ENCODE data around the gene OR5H6. TPM values are rescaled to one million over a fixed set of nuclear protein-coding genes. Genes with fewer than 3 reads are reported as not detected.
"Not testable (repeated sequence)": the region's sequence is repeated elsewhere in the genome, so short reads cannot be mapped to it uniquely, and the experiment has no call there.

OR5H6 gene
- not detected in 2 replicates for total RNA-seq (2014; rRNA removed; shearing (Covaris generic); ENCODE audit: low replicate concordance)

- in situ Hi-C loops (cut with HindIII; ENCODE audit: low pct_unique_long_range_greater_than_20kb, low sequenced_read_pairs) = no loop called here
- no peak for DNase-seq (ENCODE audit: low read depth)
Measured at GRCh38 chr3:98263944-98264343, at the start of gene OR5H6. Gene OR5H6 (plus strand): TSS chr3:98264244. CDS start chr3:98264333, 89 bp downstream.

GRCh38 chr3:98215051-98215450 is 49.0 kb upstream of the OR5H6 start:
- no peak for DNase-seq (ENCODE audit: low read depth)
- in situ Hi-C loops (cut with HindIII; ENCODE audit: low pct_unique_long_range_greater_than_20kb, low sequenced_read_pairs) = no loop called here

GRCh38 chr3:98223907-98224672 is 40.0 kb upstream of the OR5H6 start:
- DNase-seq (ENCODE audit: low read depth) = no peak
- in situ Hi-C loops (cut with HindIII; ENCODE audit: low pct_unique_long_range_greater_than_20kb, low sequenced_read_pairs) = no loop called here

DNA sequence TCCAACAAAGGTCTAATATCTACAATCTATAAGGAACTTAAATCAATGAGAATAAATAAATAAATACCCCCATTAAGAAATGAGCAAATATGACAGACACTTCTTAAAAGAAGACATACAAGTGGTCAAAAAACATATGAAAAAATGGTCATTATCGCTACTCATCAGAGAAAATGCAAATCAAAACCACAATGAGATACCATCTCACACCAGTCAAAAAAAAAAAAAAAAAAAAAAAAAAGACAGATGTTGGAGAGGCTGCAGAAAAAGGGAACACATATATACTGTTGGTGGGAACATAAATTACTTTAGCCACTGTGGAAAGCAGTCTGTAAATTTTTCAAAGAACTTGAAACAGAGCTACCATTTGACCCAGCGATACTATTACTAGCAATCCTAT is 31.6 kb upstream of the OR5H6 start:
- in situ Hi-C loops (cut with HindIII; ENCODE audit: low pct_unique_long_range_greater_than_20kb, low sequenced_read_pairs) = no loop called here
- no peak for DNase-seq (ENCODE audit: low read depth)

GRCh38 chr3:98233468-98233867 is 30.6 kb upstream of the OR5H6 start:
- in situ Hi-C loops (cut with HindIII; ENCODE audit: low pct_unique_long_range_greater_than_20kb, low sequenced_read_pairs) = no loop called here
- DNase-seq (ENCODE audit: low read depth) = no peak

- DNase-seq (ENCODE audit: low read depth) = no peak
- in situ Hi-C loops (cut with HindIII; ENCODE audit: low pct_unique_long_range_greater_than_20kb, low sequenced_read_pairs) = no loop called here
Measured at GRCh38 chr3:98240131-98240530, 23.9 kb upstream of the OR5H6 start.

- no peak for DNase-seq (ENCODE audit: low read depth)
- in situ Hi-C loops (cut with HindIII; ENCODE audit: low pct_unique_long_range_greater_than_20kb, low sequenced_read_pairs) = no loop called here
Measured at GRCh38 chr3:98242155-98242554, 21.9 kb upstream of the OR5H6 start.

DNA sequence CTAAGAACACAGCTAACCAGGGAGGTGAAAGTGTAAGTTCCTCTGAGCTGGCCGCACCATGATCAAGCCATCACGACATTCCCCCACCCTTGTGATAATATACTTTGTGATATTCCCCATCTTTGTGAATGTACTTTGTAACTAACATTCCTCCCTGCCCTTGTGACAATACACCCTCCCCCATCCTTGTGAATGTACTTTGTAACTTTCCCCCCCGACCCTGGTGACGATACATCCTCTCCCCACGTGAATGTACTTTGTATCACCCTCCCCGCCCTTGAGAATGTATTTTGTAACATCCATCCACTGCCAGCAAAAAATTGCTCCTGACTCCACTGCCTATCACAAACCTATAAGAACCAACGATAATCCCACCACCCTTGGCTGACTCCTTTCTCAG is 20.2 kb upstream of the OR5H6 start:
- DNase-seq (ENCODE audit: low read depth) = no peak
- in situ Hi-C loops (cut with HindIII; ENCODE audit: low pct_unique_long_range_greater_than_20kb, low sequenced_read_pairs) = no loop called here

- no peak for DNase-seq (ENCODE audit: low read depth)
- in situ Hi-C loops (cut with HindIII; ENCODE audit: low pct_unique_long_range_greater_than_20kb, low sequenced_read_pairs) = no loop called here
Measured at GRCh38 chr3:98246142-98246541, 17.9 kb upstream of the OR5H6 start.

GRCh38 chr3:98256026-98256425 is 8.0 kb upstream of the OR5H6 start:
- in situ Hi-C loops (cut with HindIII; ENCODE audit: low pct_unique_long_range_greater_than_20kb, low sequenced_read_pairs); DNase-seq (ENCODE audit: low read depth): not testable (repeated sequence)

DNA sequence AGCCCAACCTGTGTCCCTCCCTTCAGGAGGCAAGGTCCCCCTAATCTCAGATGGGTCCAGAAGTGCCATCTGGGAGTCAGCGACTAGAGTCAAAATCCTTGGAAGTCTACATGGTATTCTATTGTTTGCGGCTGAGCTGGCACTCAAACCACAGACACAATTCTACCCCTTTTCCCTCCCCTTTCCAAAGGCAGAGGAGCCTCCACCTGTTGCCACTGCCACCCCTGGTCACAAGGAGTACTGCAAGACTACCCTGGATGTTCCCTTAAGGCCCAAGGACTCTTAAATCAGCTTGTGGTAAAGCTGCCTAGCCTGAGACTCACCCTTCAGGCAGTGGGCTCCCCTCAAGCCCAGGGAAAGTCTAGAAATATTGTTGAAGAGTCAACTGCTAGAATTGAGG is 4.3 kb upstream of the OR5H6 start:
- in situ Hi-C loops (cut with HindIII; ENCODE audit: low pct_unique_long_range_greater_than_20kb, low sequenced_read_pairs) = no loop called here
- DNase-seq (ENCODE audit: low read depth) = no peak

- no peak for DNase-seq (ENCODE audit: low read depth)
- in situ Hi-C loops (cut with HindIII; ENCODE audit: low pct_unique_long_range_greater_than_20kb, low sequenced_read_pairs) = no loop called here
Measured at GRCh38 chr3:98262046-98262445, 2.0 kb upstream of the OR5H6 start.

DNA sequence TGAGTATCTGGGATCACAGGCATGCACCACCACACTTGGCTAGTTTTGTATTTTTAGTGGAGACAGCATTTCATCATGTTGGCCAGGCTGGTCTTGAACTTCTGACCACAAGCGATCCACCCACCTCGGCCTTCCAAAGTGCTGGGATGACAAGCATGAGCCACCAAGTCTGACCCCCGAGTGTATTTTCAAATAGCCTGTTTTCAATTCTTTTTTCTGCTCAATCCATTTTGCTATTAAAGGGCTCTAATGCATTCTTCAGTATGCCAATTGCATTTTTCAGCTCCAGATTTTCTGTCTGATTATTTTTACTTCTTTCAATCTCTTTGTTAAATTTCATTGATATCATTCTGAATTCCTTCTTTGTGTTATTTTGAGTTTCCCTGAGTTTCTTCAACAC is 5.8 kb downstream of the OR5H6 start:
- DNase-seq (ENCODE audit: low read depth) = no peak
- in situ Hi-C loops (cut with HindIII; ENCODE audit: low pct_unique_long_range_greater_than_20kb, low sequenced_read_pairs) = no loop called here

GRCh38 chr3:98272126-98272525 is 8.1 kb downstream of the OR5H6 start:
- DNase-seq (ENCODE audit: low read depth) = no peak
- in situ Hi-C loops (cut with HindIII; ENCODE audit: low pct_unique_long_range_greater_than_20kb, low sequenced_read_pairs) = no loop called here

GRCh38 chr3:98274914-98275313 is 10.9 kb downstream of the OR5H6 start:
- in situ Hi-C loops (cut with HindIII; ENCODE audit: low pct_unique_long_range_greater_than_20kb, low sequenced_read_pairs) = no loop called here
- DNase-seq (ENCODE audit: low read depth) = no peak

GRCh38 chr3:98282205-98282604 is 18.2 kb downstream of the OR5H6 start, which contains the start of gene OR5H2:
Gene OR5H2 (plus strand): TSS chr3:98282505. CDS start chr3:98282903, 398 bp downstream.
- in situ Hi-C loops (cut with HindIII; ENCODE audit: low pct_unique_long_range_greater_than_20kb, low sequenced_read_pairs) = no loop called here
- DNase-seq (ENCODE audit: low read depth) = no peak

DNA sequence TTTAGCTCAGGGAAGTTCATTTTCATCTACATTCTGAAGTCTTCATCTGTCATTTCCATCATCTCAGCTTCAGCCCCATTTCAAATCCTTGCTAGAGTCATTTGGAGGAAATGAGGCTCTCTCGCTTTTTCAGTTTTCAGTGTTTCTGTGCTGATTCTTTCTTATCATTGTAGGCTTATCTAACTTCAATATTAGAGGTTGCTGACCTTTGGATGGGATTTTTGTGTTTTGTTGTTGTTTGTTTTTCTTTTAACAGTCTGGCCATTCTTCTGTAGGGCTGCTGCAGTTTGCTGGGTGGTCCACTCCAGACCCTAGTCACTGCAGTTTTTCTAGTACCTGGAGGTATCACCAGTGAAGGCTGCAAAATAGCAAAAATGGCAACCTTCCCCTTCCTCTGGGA is 26.9 kb downstream of the OR5H6 start:
- in situ Hi-C loops (cut with HindIII; ENCODE audit: low pct_unique_long_range_greater_than_20kb, low sequenced_read_pairs) = no loop called here

DNA sequence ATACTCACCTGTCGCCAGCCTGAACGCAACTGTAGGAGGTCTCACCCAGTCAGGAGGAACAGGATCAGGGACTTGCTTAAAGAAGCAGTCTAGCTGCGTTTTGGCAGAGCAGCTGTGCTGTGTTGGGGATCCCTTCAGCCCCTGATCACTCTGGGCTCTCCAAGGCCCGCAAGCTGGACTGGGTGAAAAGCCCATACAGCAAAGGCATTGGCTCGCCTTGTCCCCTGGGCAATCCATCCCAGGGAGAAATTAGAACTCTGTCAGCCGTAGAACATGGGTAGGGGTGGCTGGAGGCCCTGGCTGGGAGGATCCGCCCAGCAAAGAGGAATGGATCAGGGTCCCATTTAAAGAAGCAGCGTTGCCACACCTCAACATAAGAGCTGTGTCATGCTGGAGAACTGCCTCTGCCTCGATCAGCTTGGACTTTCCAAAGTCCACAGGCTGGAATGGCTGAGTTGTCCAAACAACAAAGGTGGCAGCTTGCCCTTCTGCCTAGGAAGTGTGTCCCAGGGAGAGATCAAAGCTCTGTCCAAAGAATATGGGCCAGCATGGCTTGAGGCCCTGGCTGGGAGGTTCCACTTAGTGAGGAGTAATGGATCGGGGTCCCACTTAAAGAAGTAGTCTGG is 27.4 kb downstream of the OR5H6 start:
- DNase-seq (ENCODE audit: low read depth) = no peak
- in situ Hi-C loops (cut with HindIII; ENCODE audit: low pct_unique_long_range_greater_than_20kb, low sequenced_read_pairs) = no loop called here

More for the DNA sequence above, 26.9 kb downstream of the OR5H6 start:
- no peak for DNase-seq (ENCODE audit: low read depth)
